ENCODE measurements around the gene GCM1. TPM values are rescaled to one million over a fixed set of nuclear protein-coding genes. Genes with fewer than 3 reads are reported as not detected.

The GCM1 gene
- total RNA-seq, 1 experiment from 2014 or later, result 0.07 TPM

DNA sequence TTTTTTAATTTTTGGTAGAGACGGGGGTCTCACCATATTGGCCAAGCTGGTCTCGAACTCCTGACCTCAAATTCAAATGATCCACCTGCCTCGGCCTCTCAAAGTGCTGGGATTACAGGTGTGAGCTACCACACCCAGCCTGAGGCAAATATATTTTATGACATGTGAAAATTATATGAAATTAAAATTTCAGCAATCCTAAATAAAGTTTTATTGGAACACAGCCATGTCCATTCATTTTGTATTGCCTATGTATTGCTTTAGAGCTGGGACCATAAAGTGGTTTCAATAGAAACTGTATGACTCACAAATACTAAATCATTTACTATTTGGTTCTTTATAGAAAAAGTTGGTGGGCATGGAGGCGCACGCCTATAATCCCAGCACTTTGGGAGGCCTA is 32.0 kb upstream of the GCM1 start:
- no peak overlapping the region for H3K4me2 ChIP-seq (ENCODE audit: low read length)
- H4K20me1 ChIP-seq (ENCODE audit: insufficient read depth), result no peaks in the 10 kb centered on the region
- intact Hi-C loops (cut with micrococcal nuclease), result no loop called here
- DNase-seq (ENCODE audit: low read depth, low spot score) (no peak), ATAC-seq (no peak)
- H3K36me3 ChIP-seq (ENCODE audit: control insufficient read depth in 1 of 2, insufficient read depth in 2 of 2, low read length in 2 of 2), result no peaks in the 10 kb centered on the region
- POLR2A ChIA-PET, result no interaction called here
- H3K4me1 ChIP-seq (ENCODE audit: control insufficient read depth in 1 of 2, insufficient read depth in 2 of 2, low read length in 2 of 2), result no peaks in the 10 kb centered on the region
- TF ChIP-seq JUND (IDR thresholded peaks at IDR 0.05) (no peak), EZH2 (IDR thresholded peaks at IDR 0.05) (no peak)
- no peak overlapping the region for H2AFZ ChIP-seq (ENCODE audit: low read depth, low read length, poor library complexity, severe bottlenecking)
- no peaks in the 10 kb centered on the region for H3K79me2 ChIP-seq (ENCODE audit: insufficient read depth, low read length)
- no peak overlapping the region for H3K9ac ChIP-seq (ENCODE audit: low read length)
- RAD21 ChIA-PET (ENCODE audit: low non-redundant PET in 1 of 2, low total read pairs in 2 of 2, uncharacterized antibody in 2 of 2, unreplicated experiment in 2 of 2), result no interaction called here
- H3K27ac ChIP-seq (ENCODE audit: low read depth, low read length), result no peak overlapping the region
- no peaks in the 10 kb centered on the region for H3K9me3 ChIP-seq (ENCODE audit: control insufficient read depth in 1 of 2, insufficient read depth in 1 of 2, low read depth in 1 of 2, low read length in 2 of 2)
- H3K27me3 ChIP-seq (ENCODE audit: insufficient read depth, low read length), result no peaks in the 10 kb centered on the region
- no TSS peak for BruUV-seq (replicated peaks)
- no peaks in the 10 kb centered on the region for H3K9me2 ChIP-seq (ENCODE audit: insufficient read depth)
- no peak overlapping the region for H3K4me3 ChIP-seq (replicated peaks in 1 of 2; ENCODE audit: low read depth in 1 of 2, low read length in 2 of 2)
- CTCF ChIA-PET, result interaction anchor here (1.1 kb wide), 1 partner anchor 304 kb away, joined by 3 read pairs; no protein-coding TSS in a partner anchor

DNA sequence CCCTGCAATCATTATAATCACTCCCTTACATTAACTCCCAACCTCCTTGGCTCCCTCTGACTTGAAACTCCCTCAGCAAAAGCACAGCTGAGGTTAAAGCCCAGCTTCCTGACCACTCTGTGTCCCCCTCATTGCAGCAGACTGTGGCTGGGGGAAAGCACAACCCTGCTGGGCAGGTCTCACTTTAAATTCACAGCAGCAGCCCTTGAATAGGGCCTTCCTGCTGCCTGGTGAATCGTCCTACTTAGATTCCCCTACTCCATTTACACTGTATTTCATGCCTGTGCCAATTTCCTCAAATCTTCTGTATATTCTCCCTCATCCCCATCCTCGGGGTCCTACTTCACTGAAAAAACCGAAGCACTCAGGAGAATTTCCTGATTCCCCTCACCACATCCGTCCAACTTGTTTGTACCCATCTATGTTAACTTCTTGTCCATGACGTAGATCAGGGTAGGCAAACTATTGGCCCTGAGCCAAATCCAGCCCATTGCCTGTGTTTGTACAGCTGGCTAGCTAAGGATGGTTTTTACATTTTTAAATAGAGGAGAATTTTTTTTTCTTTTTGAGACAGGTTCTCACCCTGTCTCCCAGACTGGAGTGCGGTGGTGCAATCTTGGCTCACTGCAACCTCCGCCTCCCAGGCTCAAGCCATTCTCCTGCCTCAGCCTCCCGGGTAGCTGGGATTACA is 31.5 kb upstream of the GCM1 start:
- CTCF ChIA-PET, result interaction anchor here (1.1 kb wide), 1 partner anchor 305 kb away, joined by 3 read pairs; no protein-coding TSS in a partner anchor
- TF ChIP-seq POLR2A (IDR thresholded peaks at IDR 0.05; ENCODE audit: borderline replicate concordance, extremely low read depth, insufficient read depth, insufficient read length) (no peak), JUND (IDR thresholded peaks at IDR 0.05) (no peak), ZFX (IDR thresholded peaks at IDR 0.05) (no peak), FOSL1 (IDR thresholded peaks at IDR 0.05; ENCODE audit: low read depth) (no peak), REST (IDR thresholded peaks at IDR 0.05; ENCODE audit: low read depth) (no peak), POLR2AphosphoS5 (IDR thresholded peaks at IDR 0.05; ENCODE audit: low read depth, low read length) (no peak), SRF (IDR thresholded peaks at IDR 0.05; ENCODE audit: low read depth) (no peak), CEBPB (IDR thresholded peaks at IDR 0.05; ENCODE audit: low read depth) (no peak), TCF7L2 (IDR thresholded peaks at IDR 0.05; ENCODE audit: borderline replicate concordance, extremely low read depth, insufficient read depth, insufficient read length) (no peak), CBX3 (IDR thresholded peaks at IDR 0.05; ENCODE audit: low read depth) (no peak), EGR1 (IDR thresholded peaks at IDR 0.05; ENCODE audit: low read depth) (no peak), SP1 (IDR thresholded peaks at IDR 0.05; ENCODE audit: low read depth) (no peak), EZH2phosphoT487 (IDR thresholded peaks at IDR 0.05; ENCODE audit: borderline replicate concordance) (no peak), YY1 (IDR thresholded peaks at IDR 0.05; ENCODE audit: extremely low read depth, insufficient replicate concordance, low read depth, low read length) (no peak)
- Histone ChIP-seq H3K36me3 (ENCODE audit: control insufficient read depth in 1 of 2, insufficient read depth in 2 of 2, low read length in 2 of 2) (no peaks in the 10 kb centered on the region), H3K27me3 (ENCODE audit: insufficient read depth, low read length) (no peaks in the 10 kb centered on the region), H3K4me3 (replicated peaks in 1 of 2; ENCODE audit: low read depth in 1 of 2, low read length in 2 of 2) (no peak overlapping the region), H3K9me2 (ENCODE audit: insufficient read depth) (no peaks in the 10 kb centered on the region), H4K20me1 (ENCODE audit: insufficient read depth) (no peaks in the 10 kb centered on the region), H3K4me1 (ENCODE audit: control insufficient read depth in 1 of 2, insufficient read depth in 2 of 2, low read length in 2 of 2) (no peaks in the 10 kb centered on the region), H3K4me2 (ENCODE audit: low read length) (no peak overlapping the region), H3K79me2 (ENCODE audit: insufficient read depth, low read length) (no peaks in the 10 kb centered on the region), H3K9ac (ENCODE audit: low read length) (no peak overlapping the region), H3K9me3 (ENCODE audit: control insufficient read depth in 1 of 2, insufficient read depth in 1 of 2, low read depth in 1 of 2, low read length in 2 of 2) (no peaks in the 10 kb centered on the region), H2AFZ (ENCODE audit: low read depth, low read length, poor library complexity, severe bottlenecking) (no peak overlapping the region), H3K27ac (ENCODE audit: low read depth, low read length) (no peak overlapping the region)
- RAD21 ChIA-PET (ENCODE audit: low non-redundant PET in 1 of 2, low total read pairs in 2 of 2, uncharacterized antibody in 2 of 2, unreplicated experiment in 2 of 2), result no interaction called here
- no TSS peak for BruUV-seq (replicated peaks)
- no peak for DNase-seq (ENCODE audit: low read depth, low spot score)
- ATAC-seq, result no peak
- POLR2A ChIA-PET, result no interaction called here
- intact Hi-C loops (cut with micrococcal nuclease), result no loop called here

Data from HCT116 (cell line).